ENCODE data around the gene TEX2.

DNA sequence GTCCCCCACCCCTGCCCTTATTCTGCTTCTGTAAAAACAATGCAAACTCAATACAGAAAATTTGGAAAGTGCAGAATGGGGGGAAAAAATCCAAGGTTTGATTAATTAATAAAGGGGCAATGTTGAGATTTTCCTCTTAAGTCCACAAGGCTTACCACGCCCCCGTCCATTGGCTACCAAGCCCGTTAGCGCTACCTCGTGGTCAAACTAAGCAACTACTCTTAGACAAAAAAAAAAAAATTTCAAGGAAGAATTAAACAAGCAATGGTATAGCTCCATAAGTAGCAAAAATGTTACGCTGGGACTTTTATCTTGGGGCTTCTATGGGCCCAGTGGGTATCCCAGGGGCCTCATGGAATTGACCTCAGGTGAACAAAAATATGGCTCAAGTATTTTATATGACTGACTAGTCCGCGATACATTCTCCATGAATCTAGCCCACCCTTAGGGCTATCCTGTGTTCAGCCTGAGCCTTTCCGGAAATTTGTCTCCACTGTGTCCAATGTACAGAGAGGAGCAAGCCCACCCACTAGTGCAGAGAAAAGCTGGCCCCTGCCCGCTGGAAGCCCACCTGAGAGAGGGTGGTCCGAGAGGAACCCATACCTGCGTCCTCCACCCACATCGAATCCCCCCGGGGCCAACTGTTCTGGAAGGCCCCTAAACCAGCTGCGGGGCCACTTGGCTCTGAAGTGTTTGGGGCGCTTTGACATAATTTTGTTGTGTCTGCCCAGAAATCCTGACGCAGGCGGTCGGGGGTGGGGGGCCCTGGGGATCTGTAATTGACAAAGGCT, 19.1 kb upstream of the TEX2 start:
- no peak for TF ChIP-seq GATA2 (IDR thresholded peaks at IDR 0.05; ENCODE audit: low read depth, low read length)
- TF ChIP-seq GATA3 (IDR thresholded peaks at IDR 0.05; ENCODE audit: low read depth, low read length) = no peak

Data from SH-SY5Y (cell line).